ENCODE measurements around the gene PHB1.

- TF ChIP-seq, protein P1, sequence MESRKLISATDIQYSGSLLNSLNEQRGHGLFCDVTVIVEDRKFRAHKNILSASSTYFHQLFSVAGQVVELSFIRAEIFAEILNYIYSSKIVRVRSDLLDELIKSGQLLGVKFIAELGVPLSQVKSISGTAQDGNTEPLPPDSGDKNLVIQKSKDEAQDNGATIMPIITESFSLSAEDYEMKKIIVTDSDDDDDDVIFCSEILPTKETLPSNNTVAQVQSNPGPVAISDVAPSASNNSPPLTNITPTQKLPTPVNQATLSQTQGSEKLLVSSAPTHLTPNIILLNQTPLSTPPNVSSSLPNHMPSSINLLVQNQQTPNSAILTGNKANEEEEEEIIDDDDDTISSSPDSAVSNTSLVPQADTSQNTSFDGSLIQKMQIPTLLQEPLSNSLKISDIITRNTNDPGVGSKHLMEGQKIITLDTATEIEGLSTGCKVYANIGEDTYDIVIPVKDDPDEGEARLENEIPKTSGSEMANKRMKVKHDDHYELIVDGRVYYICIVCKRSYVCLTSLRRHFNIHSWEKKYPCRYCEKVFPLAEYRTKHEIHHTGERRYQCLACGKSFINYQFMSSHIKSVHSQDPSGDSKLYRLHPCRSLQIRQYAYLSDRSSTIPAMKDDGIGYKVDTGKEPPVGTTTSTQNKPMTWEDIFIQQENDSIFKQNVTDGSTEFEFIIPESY (IDR thresholded peaks at IDR 0.05; ENCODE audit: borderline replicate concordance, low read depth): no peak
- TF ChIP-seq GATA2 (CRISPR knock-in tag; IDR thresholded peaks at IDR 0.05): no peak
- TF ChIP-seq YY1 (IDR thresholded peaks at IDR 0.05; ENCODE audit: low read depth): no peak
Measured at GRCh38 chr17:49370971-49371834, 43.5 kb downstream of the PHB1 start.

All from SK-N-SH (cell line).